ENCODE measurements around the gene PRRX2. TPM values are rescaled to one million over a fixed set of nuclear protein-coding genes. Genes with fewer than 3 reads are reported as not detected.

The PRRX2 gene
- total RNA-seq, 1 experiment from 2014 or later: not detected

GRCh38 chr9:129648092-129648763 is 17.2 kb upstream of the PRRX2 start:
- Mint-ChIP-seq H3K4me1 (ENCODE audit: low read depth, unreplicated experiment) (no peaks in the 10 kb centered on the region), H3K9me3 (ENCODE audit: low read depth, unreplicated experiment) (no peaks in the 10 kb centered on the region), H3K27ac (ENCODE audit: unreplicated experiment) (no peak overlapping the region), H3K36me3 (ENCODE audit: insufficient read depth, unreplicated experiment) (no peaks in the 10 kb centered on the region), H3K4me3 (ENCODE audit: low read depth, unreplicated experiment) (no peak overlapping the region), H3K27me3 (ENCODE audit: unreplicated experiment) (peaks cover 14% of the 10 kb centered on the region)
- no TSS peak for BruUV-seq (replicated peaks)
- CTCF ChIA-PET: no interaction called here
- intact Hi-C loops (cut with micrococcal nuclease; ENCODE audit: unreplicated experiment): no loop called here
- no peak for TF ChIP-seq CTCF (IDR thresholded peaks at IDR 0.05; ENCODE audit: unreplicated experiment)
- no peak for DNase-seq

GRCh38 chr9:129648764-129649115 is 16.7 kb upstream of the PRRX2 start:
- BruUV-seq (replicated peaks): no TSS peak
- no peak for DNase-seq
- Mint-ChIP-seq H3K27me3 (ENCODE audit: unreplicated experiment) (peaks cover 14% of the 10 kb centered on the region), H3K9me3 (ENCODE audit: low read depth, unreplicated experiment) (no peaks in the 10 kb centered on the region), H3K36me3 (ENCODE audit: insufficient read depth, unreplicated experiment) (no peaks in the 10 kb centered on the region), H3K4me1 (ENCODE audit: low read depth, unreplicated experiment) (no peaks in the 10 kb centered on the region), H3K27ac (ENCODE audit: unreplicated experiment) (no peak overlapping the region), H3K4me3 (ENCODE audit: low read depth, unreplicated experiment) (no peak overlapping the region)
- intact Hi-C loops (cut with micrococcal nuclease; ENCODE audit: unreplicated experiment): no loop called here
- no peak for TF ChIP-seq CTCF (IDR thresholded peaks at IDR 0.05; ENCODE audit: unreplicated experiment)
- CTCF ChIA-PET: no interaction called here

- H3K4me3 Mint-ChIP-seq (ENCODE audit: low read depth, unreplicated experiment): no peak overlapping the region
- TF ChIP-seq CTCF (IDR thresholded peaks at IDR 0.05; ENCODE audit: unreplicated experiment): no peak
- CTCF ChIA-PET: no interaction called here
- no peaks in the 10 kb centered on the region for H3K9me3 Mint-ChIP-seq (ENCODE audit: low read depth, unreplicated experiment)
- intact Hi-C loops (cut with micrococcal nuclease; ENCODE audit: unreplicated experiment): no loop called here
- no peaks in the 10 kb centered on the region for H3K36me3 Mint-ChIP-seq (ENCODE audit: insufficient read depth, unreplicated experiment)
- no peak for DNase-seq
- BruUV-seq (replicated peaks): no TSS peak
- H3K4me1 Mint-ChIP-seq (ENCODE audit: low read depth, unreplicated experiment): no peaks in the 10 kb centered on the region
- no peak overlapping the region for H3K27ac Mint-ChIP-seq (ENCODE audit: unreplicated experiment)
- peaks cover 14% of the 10 kb centered on the region for H3K27me3 Mint-ChIP-seq (ENCODE audit: unreplicated experiment)
These were observed 15.4 kb upstream of the PRRX2 start for GRCh38 chr9:129649726-129650679.

GRCh38 chr9:129650680-129651235 is 14.7 kb upstream of the PRRX2 start:
- intact Hi-C loops (cut with micrococcal nuclease; ENCODE audit: unreplicated experiment): no loop called here
- no peak overlapping the region for H3K27ac Mint-ChIP-seq (ENCODE audit: unreplicated experiment)
- CTCF ChIA-PET: no interaction called here
- H3K4me3 Mint-ChIP-seq (ENCODE audit: low read depth, unreplicated experiment): no peak overlapping the region
- no peaks in the 10 kb centered on the region for H3K36me3 Mint-ChIP-seq (ENCODE audit: insufficient read depth, unreplicated experiment)
- no TSS peak for BruUV-seq (replicated peaks)
- H3K27me3 Mint-ChIP-seq (ENCODE audit: unreplicated experiment): peaks cover 18% of the 10 kb centered on the region
- no peak for DNase-seq
- peaks cover 2% of the 10 kb centered on the region for H3K4me1 Mint-ChIP-seq (ENCODE audit: low read depth, unreplicated experiment)
- H3K9me3 Mint-ChIP-seq (ENCODE audit: low read depth, unreplicated experiment): no peaks in the 10 kb centered on the region
- no peak for TF ChIP-seq CTCF (IDR thresholded peaks at IDR 0.05; ENCODE audit: unreplicated experiment)
